B cell (primary cell): ENCODE measurements around the gene CDC14A. TPM values are rescaled to one million over a fixed set of nuclear protein-coding genes. Genes with fewer than 3 reads are reported as not detected.

Source experiments
- ATAC-seq: fragments of 200-7000 bp; cut with Tn5 transposase; one replicate; pipeline ENCODE4 v1.10.0; 2021; ENCODE audit warnings: low read depth, mild to moderate bottlenecking, moderate number of reproducible peaks, moderate library complexity
- CTCF ChIA-PET: fragments of 350-600 bp; sonication (Branson Sonifier 250); formaldehyde crosslinking; loops from one replicate; lab custom pipeline; 2021; ENCODE audit warnings: antibody characterized with exemption, inconsistent platforms; lab: Charles Lee
- POLR2A ChIA-PET: fragments of 350-600 bp; sonication (Branson Sonifier 250); formaldehyde crosslinking; loops from one replicate; lab custom pipeline; 2021; ENCODE audit warnings: antibody characterized with exemption; lab: Charles Lee
- DNase-seq: peaks from one replicate; pipeline ENCODE4 v3.0.0; 2013
- H2AFZ ChIP-seq: 2 replicates; pipeline ENCODE4 v1.6.1; 2012; ENCODE audit warnings: mild to moderate bottlenecking, low read depth, low read length; ENCODE audit not compliant: insufficient read depth, poor library complexity, severe bottlenecking
- H3K27ac ChIP-seq, 2 donors: 1 replicate in 1 of 2; 2 replicates in 1 of 2; pipeline ENCODE4 v1.5.1; 2012 to 2013; ENCODE audit warnings: low read length in 2 of 2, mild to moderate bottlenecking in 2 of 2, moderate library complexity in 1 of 2
- H3K27me3 ChIP-seq, 4 experiments: fragments of 200-600 bp in 1 of 4; sonication (generic) in 1 of 4; replicated peaks in 1 of 4; 1 replicate in 2 of 4; 2 replicates in 2 of 4; pipeline versions ENCODE4 v1.6.1 to v1.7.0; 2013 to 2016; ENCODE audit warnings: low read length in 3 of 4, mild to moderate bottlenecking in 2 of 4, mixed read lengths in 1 of 4, moderate library complexity in 1 of 4; ENCODE audit not compliant: insufficient read depth in 4 of 4, control insufficient read depth in 3 of 4; ENCODE audit errors: control extremely low read depth in 1 of 4
- H3K36me3 ChIP-seq, 2 experiments: replicated peaks in 1 of 2; 1 replicate in 1 of 2; 2 replicates in 1 of 2; pipeline versions ENCODE4 v1.6.1 to v1.7.1; 2013; ENCODE audit warnings: low read length in 1 of 2; ENCODE audit not compliant: insufficient read depth in 2 of 2, control insufficient read depth in 1 of 2; ENCODE audit errors: control extremely low read depth in 1 of 2, extremely low read depth in 1 of 2
- H3K4me1 ChIP-seq, 2 donors: fragments of 200-600 bp in 1 of 2; sonication (generic) in 1 of 2; 1 replicate in 1 of 2; 2 replicates in 1 of 2; pipeline versions ENCODE4 v1.5.1 to v1.6.1; 2013 to 2017; ENCODE audit warnings: low read length in 2 of 2; ENCODE audit not compliant: control insufficient read depth in 2 of 2, insufficient read depth in 2 of 2
- H3K4me2 ChIP-seq: replicated peaks from 2 replicates; pipeline ENCODE3; 2012; ENCODE audit warnings: mild to moderate bottlenecking, low read depth, low read length; ENCODE audit not compliant: poor library complexity, severe bottlenecking
- H3K4me3 ChIP-seq, 5 experiments: fragments of 200-600 bp in 1 of 5; sonication (generic) in 1 of 5; 1 replicate in 3 of 5; 2 replicates in 2 of 5; pipeline versions ENCODE4 v1.5.1 to v1.7.0; 2011 to 2016; ENCODE audit warnings: low read length in 4 of 5, mild to moderate bottlenecking in 4 of 5, low read depth in 2 of 5, control low read depth in 1 of 5, moderate library complexity in 1 of 5; ENCODE audit not compliant: insufficient read depth in 1 of 5; ENCODE audit errors: control extremely low read depth in 1 of 5, extremely low read depth in 1 of 5
- H3K79me2 ChIP-seq: fragments of 200-600 bp; sonication (generic); one replicate; pipeline ENCODE4 v1.6.0; 2016; ENCODE audit warnings: low read length; ENCODE audit not compliant: control insufficient read depth, insufficient read depth
- H3K9ac ChIP-seq: fragments of 200-600 bp; sonication (generic); 2 replicates; pipeline ENCODE4 v1.6.1; 2017; ENCODE audit warnings: mild to moderate bottlenecking, low read length, moderate library complexity
- H3K9me3 ChIP-seq, 3 donors: one replicate each; pipeline versions ENCODE4 v1.6.1 to v1.7.1; 2013; ENCODE audit warnings: low read length in 2 of 3; ENCODE audit not compliant: control insufficient read depth in 2 of 3, insufficient read depth in 1 of 3; ENCODE audit errors: control extremely low read depth in 1 of 3
- H4K20me1 ChIP-seq: 2 replicates; pipeline ENCODE4 v1.6.0; 2012; ENCODE audit warnings: mild to moderate bottlenecking, low read length; ENCODE audit not compliant: insufficient read depth, control insufficient read depth, poor library complexity, severe bottlenecking
- H3K27ac Mint-ChIP-seq: one replicate; pipeline ENCODE4 v1.8.0; 2021; ENCODE audit warnings: mixed read lengths
- H3K27me3 Mint-ChIP-seq: one replicate; pipeline ENCODE4 v1.8.0; 2021; ENCODE audit warnings: mixed read lengths
- H3K4me1 Mint-ChIP-seq: one replicate; pipeline ENCODE4 v1.8.0; 2021; ENCODE audit warnings: mixed read lengths
- H3K4me3 Mint-ChIP-seq: one replicate; pipeline ENCODE4 v1.8.0; 2021; ENCODE audit warnings: mixed read lengths
- H3K9me3 Mint-ChIP-seq: one replicate; pipeline ENCODE4 v1.8.0; 2022; ENCODE audit warnings: mixed read lengths; ENCODE audit not compliant: insufficient read depth
- CTCF ChIP-seq: fragments of 200-600 bp; IDR thresholded peaks from one replicate; pipeline ENCODE4 v1.8.0; 2022; ENCODE audit warnings: antibody characterized with exemption, mild to moderate bottlenecking
- EZH2 ChIP-seq: IDR thresholded peaks from 2 replicates; pipeline ENCODE4 v1.6.1; 2012; ENCODE audit warnings: borderline replicate concordance, low read depth, mild to moderate bottlenecking, moderate library complexity, low read length; ENCODE audit not compliant: insufficient read depth, poor library complexity, severe bottlenecking
- WGBS: methylation state at CpG from one replicate; pipeline ENCODE4 v1.1.5; 2013; ENCODE audit warnings: missing lambda C conversion rate; ENCODE audit not compliant: insufficient coverage; 5-methylcytosine and 5-hydroxymethylcytosine counted together
- intact Hi-C: fragments of 100-400 bp; cut with micrococcal nuclease; formaldehyde crosslinking; loops from one replicate; pipeline ENCODE4 v1.10.0; 2022
- polyA plus RNA-seq: library from polyadenylated mRNA; depleted of rRNA; stranded (reverse); fragments of >200 nt; gene quantifications from 2 replicates; pipeline ENCODE4 v1.2.3, GENCODE V29; 2012
- total RNA-seq, 2 donors: library from RNA; stranded (reverse); fragments of 120-200 nt in 1 of 2; gene quantifications; 1 replicate in 1 of 2; 2 replicates in 1 of 2; pipeline versions ENCODE4 v1.2.3 to v1.2.4, GENCODE V29; 2013 to 2022

Gene CDC14A
- total and polyA plus RNA-seq, 2 donors (not counting 1 experiment from before 2014, with no cell fraction given): 6.1 to 41.7 TPM

- no peaks in the 10 kb centered on the region for H3K9me3 ChIP-seq
- H3K27ac ChIP-seq: no peak overlapping the region
- no peak overlapping the region for H3K4me3 ChIP-seq
- no peaks in the 10 kb centered on the region for H3K27me3 Mint-ChIP-seq
- no peaks in the 10 kb centered on the region for H3K36me3 ChIP-seq
- no peaks in the 10 kb centered on the region for H3K79me2 ChIP-seq
- ChIA-PET POLR2A (no interaction called here), CTCF (no interaction called here)
- H3K9me3 Mint-ChIP-seq: peaks cover 8% of the 10 kb centered on the region
- H3K4me3 Mint-ChIP-seq: no peak overlapping the region
- H3K4me1 ChIP-seq: no peaks in the 10 kb centered on the region
- DNase-seq (no peak), ATAC-seq (no peak)
- no peaks in the 10 kb centered on the region for H3K4me1 Mint-ChIP-seq
- no peak overlapping the region for H2AFZ ChIP-seq
- no peak overlapping the region for H3K9ac ChIP-seq
- no peaks in the 10 kb centered on the region for H4K20me1 ChIP-seq
- 100% methylated on average over 1 of the region's 3 CpGs for WGBS
- TF ChIP-seq CTCF (no peak), EZH2 (no peak)
- no peaks in the 10 kb centered on the region for H3K27me3 ChIP-seq
- intact Hi-C loops: no loop called here
- no peak overlapping the region for H3K27ac Mint-ChIP-seq
- H3K4me2 ChIP-seq: no peak overlapping the region
Measured at GRCh38 chr1:100305954-100306353, 46.4 kb upstream of the CDC14A start.

- H3K9ac ChIP-seq: no peak overlapping the region
- no peak overlapping the region for H3K4me3 ChIP-seq
- DNase-seq: no peak
- Mint-ChIP-seq H3K27ac (no peak overlapping the region), H3K9me3 (peaks cover 8% of the 10 kb centered on the region), H3K27me3 (no peaks in the 10 kb centered on the region), H3K4me1 (no peaks in the 10 kb centered on the region), H3K4me3 (no peak overlapping the region)
- H2AFZ ChIP-seq: no peak overlapping the region
- no peak overlapping the region for H3K4me2 ChIP-seq
- H3K27me3 ChIP-seq: no peaks in the 10 kb centered on the region
- WGBS: 92% methylated on average over 1 of the region's 2 CpGs
- intact Hi-C loops: no loop called here
- H3K27ac ChIP-seq: no peak overlapping the region
- ChIA-PET POLR2A (no interaction called here), CTCF (no interaction called here)
- no peaks in the 10 kb centered on the region for H3K4me1 ChIP-seq
- ATAC-seq: no peak
- no peaks in the 10 kb centered on the region for H3K9me3 ChIP-seq
- no peaks in the 10 kb centered on the region for H3K36me3 ChIP-seq
- no peaks in the 10 kb centered on the region for H4K20me1 ChIP-seq
- no peaks in the 10 kb centered on the region for H3K79me2 ChIP-seq
- TF ChIP-seq CTCF: no peak
- no peak for TF ChIP-seq EZH2
Measured at GRCh38 chr1:100306735-100307313, 45.5 kb upstream of the CDC14A start.
